GM12891 (cell line): Measurements from ENCODE around the gene SLC35G3.

Source experiments
- POLR2A ChIP-seq: IDR thresholded peaks from 2 replicates; pipeline ENCODE4 v1.6.1; 2011; ENCODE audit warnings: low read depth, low read length, control low read depth
- POLR2AphosphoS5 ChIP-seq: IDR thresholded peaks from 2 replicates; pipeline ENCODE4 v1.6.1; 2011; ENCODE audit warnings: low read depth, low read length, control low read depth
- POU2F2 ChIP-seq: IDR thresholded peaks from 2 replicates; pipeline ENCODE4 v1.6.1; 2011; ENCODE audit warnings: low read depth, mild to moderate bottlenecking, control low read depth, low read length, moderate library complexity
- SPI1 ChIP-seq: IDR thresholded peaks from 2 replicates; pipeline ENCODE4 v1.6.1; 2011; ENCODE audit warnings: low read depth, low read length, control low read depth
- TAF1 ChIP-seq: IDR thresholded peaks from 2 replicates; pipeline ENCODE4 v1.6.1; 2011; ENCODE audit warnings: low read depth, low read length, control low read depth

GRCh38 chr17:35210741-35211140 lies 16.5 kb upstream of the SLC35G3 start:
- TF ChIP-seq POLR2A, result no peak
- no peak for TF ChIP-seq POLR2AphosphoS5
- no peak for TF ChIP-seq POU2F2
- TF ChIP-seq TAF1, result no peak
- no peak for TF ChIP-seq SPI1
